HepG2 (cell line): ENCODE measurements around the gene PTH1R. TPM values are rescaled to one million over a fixed set of nuclear protein-coding genes. Genes with fewer than 3 reads are reported as not detected.

Experiments
- ATAC-seq: fragments of 200-7000 bp; cut with Tn5 transposase; 3 replicates; pipeline ENCODE4 v1.9.1; 2020; ENCODE audit warnings: mild to moderate bottlenecking, moderate library complexity
- BruUV-seq: library from RNA; stranded (reverse); fragments of 400-500 nt; replicated peaks from 2 replicates; lab custom pipeline; 2021; lab: Mats Ljungman, UMichigan
- CTCF ChIA-PET: fragments of 300-600 bp; formaldehyde crosslinking; extraction: SDS; loops from one replicate; lab custom pipeline; 2021; ENCODE audit warnings: low total read pairs, inconsistent platforms, low intra/inter-chr PET ratio; lab: Yijun Ruan, JAX
- POLR2A ChIA-PET: fragments of 350-600 bp; sonication (Branson Sonifier 250); formaldehyde crosslinking; loops from one replicate; lab custom pipeline; 2020; ENCODE audit warnings: antibody characterized with exemption, inconsistent platforms; lab: Yijun Ruan, JAX
- DNase-seq: peaks from one replicate; pipeline ENCODE4 v3.0.0-alpha.2; 2015; ENCODE audit warnings: low spot score
- FAIRE-seq: peaks from 3 replicates; lab custom pipeline; 2011; peaks lifted over from hg19 to GRCh38; lab: Jason Lieb, UNC
- H2AFZ ChIP-seq: one replicate; pipeline ENCODE4 v1.6.1; 2011; ENCODE audit warnings: low read length, inconsistent platforms
- H3K27ac ChIP-seq: fragments of 300-600 bp; 3 replicates; pipeline ENCODE4 v1.8.0; 2011; ENCODE audit warnings: mixed run types, mild to moderate bottlenecking, mixed read lengths, low read length, inconsistent platforms; ENCODE audit not compliant: insufficient read depth; ENCODE audit errors: extremely low read length
- H3K27me3 ChIP-seq, 2 experiments: fragments of 200-600 bp in 1 of 2; 2 replicates in 1 of 2; 3 replicates in 1 of 2; pipeline versions ENCODE4 v1.6.0 to v1.8.0; 2011; ENCODE audit warnings: low read length in 2 of 2, mild to moderate bottlenecking in 2 of 2, moderate library complexity in 2 of 2, inconsistent platforms in 1 of 2; ENCODE audit not compliant: insufficient read depth in 2 of 2, control insufficient read depth in 1 of 2
- H3K36me3 ChIP-seq, 2 experiments: fragments of 200-600 bp in 1 of 2; replicated peaks in 1 of 2; 2 replicates in 1 of 2; 3 replicates in 1 of 2; pipeline versions ENCODE4 v1.5.1 to v1.8.0; 2011; ENCODE audit warnings: low read length in 2 of 2, inconsistent platforms in 1 of 2; ENCODE audit not compliant: insufficient read depth in 2 of 2, control insufficient read depth in 1 of 2
- H3K4me1 ChIP-seq: 2 replicates; pipeline ENCODE4 v1.5.1; 2012; ENCODE audit warnings: low read length, inconsistent platforms; ENCODE audit not compliant: insufficient read depth
- H3K4me2 ChIP-seq: 2 replicates; pipeline ENCODE4 v1.6.0; 2011; ENCODE audit warnings: low read depth, low read length, inconsistent platforms
- H3K4me3 ChIP-seq, 3 experiments: fragments of 200-600 bp in 1 of 3; sonication (generic), shearing (Covaris generic) in 1 of 3; replicated peaks in 1 of 3; 2 replicates each; pipeline ENCODE4 v1.5.1; 2011 to 2016; ENCODE audit warnings: low read length in 3 of 3, inconsistent platforms in 2 of 3, low read depth in 2 of 3, mild to moderate bottlenecking in 2 of 3, control low read depth in 1 of 3, mixed read lengths in 1 of 3; ENCODE audit not compliant: insufficient read depth in 1 of 3
- H3K79me2 ChIP-seq: one replicate; pipeline ENCODE4 v1.6.1; 2011; ENCODE audit warnings: low read length, inconsistent platforms; ENCODE audit not compliant: insufficient read depth
- H3K9ac ChIP-seq: 2 replicates; pipeline ENCODE4 v1.6.0; 2011; ENCODE audit warnings: mild to moderate bottlenecking, low read depth, low read length, inconsistent platforms; ENCODE audit not compliant: insufficient read depth
- H3K9me3 ChIP-seq: 2 replicates; pipeline ENCODE4 v1.5.1; 2012; ENCODE audit warnings: mild to moderate bottlenecking, low read length
- H4K20me1 ChIP-seq: 2 replicates; pipeline ENCODE4 v1.6.0; 2011; ENCODE audit warnings: inconsistent platforms, mild to moderate bottlenecking, low read length, moderate library complexity; ENCODE audit not compliant: insufficient read depth
- CEBPB ChIP-seq: IDR thresholded peaks from 2 replicates; pipeline ENCODE4 v1.6.1; 2011; ENCODE audit warnings: low read depth, low read length, improper control_type of control experiment, borderline replicate concordance
- CENPT ChIP-seq: sonication (generic); formaldehyde crosslinking; IDR thresholded peaks from 2 replicates; pipeline ENCODE4 v1.8.0; 2022; ENCODE audit warnings: low read depth, mild to moderate bottlenecking, moderate library complexity, missing genetic modification reagents
- HMGXB3 ChIP-seq: sonication (generic); formaldehyde crosslinking; IDR thresholded peaks from 2 replicates; pipeline ENCODE4 v1.4.0; 2020; ENCODE audit warnings: missing genetic modification reagents, borderline replicate concordance
- IRF2 ChIP-seq: IDR thresholded peaks from 2 replicates; pipeline ENCODE4 v1.6.1; 2018; ENCODE audit warnings: missing genetic modification reagents, missing compliant biosample characterization
- KAT7 ChIP-seq: IDR thresholded peaks from 2 replicates; pipeline ENCODE4 v1.6.1; 2018; ENCODE audit warnings: borderline replicate concordance, missing compliant biosample characterization
- NFE2 ChIP-seq: sonication (generic); formaldehyde crosslinking; IDR thresholded peaks from 2 replicates; pipeline ENCODE4 v1.4.0; 2020; ENCODE audit warnings: missing genetic modification reagents
- SP140L ChIP-seq: sonication (generic); formaldehyde crosslinking; IDR thresholded peaks from 2 replicates; pipeline ENCODE4 v1.4.0; 2020; ENCODE audit warnings: missing genetic modification reagents, borderline replicate concordance
- SP2 ChIP-seq: sonication (generic); formaldehyde crosslinking; IDR thresholded peaks from 2 replicates; pipeline ENCODE4 v1.5.1; 2020; ENCODE audit warnings: mild to moderate bottlenecking, missing genetic modification reagents
- TFDP2 ChIP-seq: sonication (generic); formaldehyde crosslinking; IDR thresholded peaks from 2 replicates; pipeline ENCODE4 v1.4.0; 2020; ENCODE audit warnings: missing genetic modification reagents
- TIGD3 ChIP-seq: sonication (generic); formaldehyde crosslinking; IDR thresholded peaks from 2 replicates; pipeline ENCODE4 v1.5.1; 2020; ENCODE audit warnings: mild to moderate bottlenecking, missing genetic modification reagents, borderline replicate concordance
- ZBTB21 ChIP-seq: sonication (generic); formaldehyde crosslinking; IDR thresholded peaks from 2 replicates; pipeline ENCODE4 v1.4.0; 2020; ENCODE audit warnings: missing genetic modification reagents
- ZNF512 ChIP-seq: sonication (generic); formaldehyde crosslinking; IDR thresholded peaks from 2 replicates; pipeline ENCODE4 v1.4.0; 2020; ENCODE audit warnings: mild to moderate bottlenecking, missing genetic modification reagents
- ZSCAN9 ChIP-seq: IDR thresholded peaks from 2 replicates; pipeline ENCODE4 v1.6.1; 2016; ENCODE audit warnings: borderline replicate concordance
- ZXDC ChIP-seq: sonication (generic); formaldehyde crosslinking; IDR thresholded peaks from 2 replicates; pipeline ENCODE4 v1.5.0; 2020; ENCODE audit warnings: mild to moderate bottlenecking, missing genetic modification reagents
- WGBS: methylation state at CpG from one replicate; pipeline ENCODE4 v1.1.6; 2017; ENCODE audit warnings: low lambda C conversion rate; 5-methylcytosine and 5-hydroxymethylcytosine counted together
- in situ Hi-C: cut with HindIII; loops from 2 replicates; pipeline ENCODE4 v1.10.0; 2017; ENCODE audit warnings: low pct_unique_long_range_greater_than_20kb; ENCODE audit not compliant: extremely low pct_ligation_motif_present
- intact Hi-C: fragments of 100-400 bp; cut with micrococcal nuclease; formaldehyde crosslinking; loops from one replicate; pipeline ENCODE4 v1.10.0; 2022; ENCODE audit not compliant: unreplicated experiment
- polyA plus RNA-seq, 8 experiments: library from polyadenylated mRNA; depleted of rRNA in 3 of 8; stranded (reverse) in 7 of 8; unstranded in 1 of 8; fragments of >200 nt; fragmentation: Illumina TruSeq in 4 of 8; extraction: Trizol in 4 of 8; gene quantifications; 2 replicates each; pipeline versions ENCODE4 v1.2.1 to v1.2.3, GENCODE V29; 2011 to 2016; ENCODE audit warnings: low read depth in 4 of 8, missing spikeins in 1 of 8, mixed read lengths in 1 of 8; ENCODE audit not compliant: insufficient read depth in 1 of 8
- total RNA-seq, 5 experiments: library from RNA; depleted of rRNA; stranded (reverse); fragments of >200 nt; fragmentation: Illumina TruSeq; extraction: Trizol; gene quantifications; 2 replicates each; pipeline ENCODE4 v1.2.3, GENCODE V29; 2016; ENCODE audit warnings: low read depth in 1 of 5

PTH1R gene
- total and polyA plus RNA-seq, 2 of the 13 experiments (the other 11 are each of a cell fraction or from before 2014, with no cell fraction given) = not detected

- in situ Hi-C loops (no loop called here), intact Hi-C loops (no loop called here)
- no peaks in the 10 kb centered on the region for H3K4me1 ChIP-seq
- no peaks in the 10 kb centered on the region for H4K20me1 ChIP-seq
- 38% methylated on average over 13 of the region's 15 CpGs for WGBS
- no TSS peak for BruUV-seq
- H3K9ac ChIP-seq = no peak overlapping the region
- H3K79me2 ChIP-seq = no peaks in the 10 kb centered on the region
- no peaks in the 10 kb centered on the region for H3K36me3 ChIP-seq
- H3K9me3 ChIP-seq = no peaks in the 10 kb centered on the region
- no peak overlapping the region for H2AFZ ChIP-seq
- ChIA-PET CTCF (no interaction called here), POLR2A (no interaction called here)
- no peak overlapping the region for H3K4me2 ChIP-seq
- H3K27ac ChIP-seq = no peak overlapping the region
- no peak overlapping the region for H3K4me3 ChIP-seq
- no peak for ATAC-seq
- DNase-seq = no peak
- FAIRE-seq = no peak
- H3K27me3 ChIP-seq = peaks cover 6 to 32% of the 10 kb centered on the region in 2 experiments; a peak in 3 of 5 replicates
- TF ChIP-seq HMGXB3 (CRISPR knock-in tag) (no peak), IRF2 (CRISPR knock-in tag) (no peak), KAT7 (CRISPR knock-in tag) (no peak), ZBTB21 (CRISPR knock-in tag) (no peak), NFE2 (CRISPR knock-in tag) (no peak), CENPT (CRISPR knock-in tag) (no peak), ZNF512 (CRISPR knock-in tag) (no peak), TIGD3 (CRISPR knock-in tag) (no peak), SP2 (CRISPR knock-in tag) (no peak), TFDP2 (CRISPR knock-in tag) (no peak), SP140L (CRISPR knock-in tag) (no peak), CEBPB (no peak), ZSCAN9 (CRISPR knock-in tag) (no peak), ZXDC (CRISPR knock-in tag) (no peak)
These were observed 24.7 kb downstream of the PTH1R start for GRCh38 chr3:46902188-46902631.
